ENCODE measurements around the gene THEM4.
"Not testable (repeated sequence)": the region's sequence is repeated elsewhere in the genome, so short reads cannot be mapped to it uniquely, and the experiment has no call there.

THEM4 gene

DNA sequence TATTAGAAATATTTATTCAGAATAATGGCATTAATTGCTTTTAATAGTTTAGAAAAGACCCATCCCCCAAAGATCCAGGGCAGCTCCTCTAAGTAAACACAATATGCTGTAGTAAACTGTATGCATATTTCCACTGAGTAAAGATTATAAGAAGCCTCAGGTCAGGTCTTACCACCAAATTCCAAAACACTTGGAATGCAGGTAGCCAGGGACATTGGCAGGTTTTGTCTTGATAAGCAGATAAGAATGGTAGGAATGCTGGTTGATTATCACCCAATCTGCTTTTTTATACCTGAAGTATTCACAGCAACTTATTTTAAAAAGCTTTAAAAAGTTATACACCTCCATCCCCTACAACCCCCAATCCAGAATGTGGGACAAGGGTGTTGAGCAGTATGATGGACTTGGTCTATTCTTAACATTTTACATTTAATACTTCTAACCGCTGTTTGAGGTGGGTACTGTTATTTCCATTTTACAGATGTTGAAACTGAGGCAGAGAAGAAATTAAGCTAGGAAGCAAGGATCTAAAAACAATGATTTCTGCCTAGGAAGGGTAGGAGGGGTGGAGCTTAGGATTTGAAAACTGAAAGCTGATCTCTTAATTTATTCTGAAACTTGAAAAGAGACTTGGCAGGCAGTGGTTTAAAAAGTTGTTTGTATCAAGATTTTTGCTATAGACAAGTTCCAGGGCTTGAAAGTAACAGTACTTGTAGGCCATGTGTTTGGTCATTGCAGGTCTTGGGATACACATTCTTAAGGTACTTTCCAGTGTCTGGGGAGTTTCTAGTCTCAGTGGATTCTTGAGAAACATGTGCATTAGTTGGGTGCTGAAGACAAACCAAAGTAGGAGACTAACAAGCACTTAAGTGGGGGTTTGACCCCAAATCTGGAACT, 15.6 kb upstream of the THEM4 start:
- no peak for DNase-seq

DNA sequence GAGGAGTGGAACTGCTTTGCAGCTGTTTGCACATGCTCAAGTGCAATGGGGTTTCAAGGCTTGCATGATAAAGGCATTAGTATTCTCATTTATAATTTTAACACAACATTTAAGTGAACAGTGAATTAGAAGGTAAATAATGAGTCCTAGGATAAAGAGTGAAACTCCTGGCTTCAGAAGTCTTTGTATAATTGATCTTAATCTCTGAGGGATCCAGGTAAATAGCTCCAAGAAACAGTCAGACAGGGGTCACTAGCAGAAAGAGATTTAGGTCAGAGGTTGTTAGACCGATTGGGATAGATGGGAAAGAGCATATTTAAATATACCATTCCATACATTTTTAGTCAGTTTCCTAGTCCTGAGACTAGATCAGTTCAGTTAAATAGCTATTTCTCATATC, 14.1 kb upstream of the THEM4 start:
- no peak for DNase-seq

DNA sequence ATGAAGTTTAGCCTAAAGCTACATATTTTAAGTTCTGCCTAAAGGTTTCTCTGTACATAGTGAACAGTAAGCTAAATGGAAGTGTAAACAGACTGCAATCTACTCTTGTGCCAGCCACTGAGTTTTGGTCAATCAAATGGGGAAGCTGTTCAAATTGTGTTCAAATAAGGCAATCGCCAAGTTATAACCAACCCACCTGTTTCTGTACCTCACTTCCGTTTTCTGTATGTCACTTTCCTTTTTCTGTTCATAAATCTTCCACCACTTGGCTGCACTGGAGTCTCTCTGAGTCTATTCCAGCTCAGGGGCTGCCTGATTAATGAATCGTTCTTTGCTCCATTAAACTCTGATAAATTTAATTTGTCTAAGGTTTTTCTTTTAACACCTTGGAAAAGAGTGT, 10.8 kb upstream of the THEM4 start:
- DNase-seq = no peak

DNA sequence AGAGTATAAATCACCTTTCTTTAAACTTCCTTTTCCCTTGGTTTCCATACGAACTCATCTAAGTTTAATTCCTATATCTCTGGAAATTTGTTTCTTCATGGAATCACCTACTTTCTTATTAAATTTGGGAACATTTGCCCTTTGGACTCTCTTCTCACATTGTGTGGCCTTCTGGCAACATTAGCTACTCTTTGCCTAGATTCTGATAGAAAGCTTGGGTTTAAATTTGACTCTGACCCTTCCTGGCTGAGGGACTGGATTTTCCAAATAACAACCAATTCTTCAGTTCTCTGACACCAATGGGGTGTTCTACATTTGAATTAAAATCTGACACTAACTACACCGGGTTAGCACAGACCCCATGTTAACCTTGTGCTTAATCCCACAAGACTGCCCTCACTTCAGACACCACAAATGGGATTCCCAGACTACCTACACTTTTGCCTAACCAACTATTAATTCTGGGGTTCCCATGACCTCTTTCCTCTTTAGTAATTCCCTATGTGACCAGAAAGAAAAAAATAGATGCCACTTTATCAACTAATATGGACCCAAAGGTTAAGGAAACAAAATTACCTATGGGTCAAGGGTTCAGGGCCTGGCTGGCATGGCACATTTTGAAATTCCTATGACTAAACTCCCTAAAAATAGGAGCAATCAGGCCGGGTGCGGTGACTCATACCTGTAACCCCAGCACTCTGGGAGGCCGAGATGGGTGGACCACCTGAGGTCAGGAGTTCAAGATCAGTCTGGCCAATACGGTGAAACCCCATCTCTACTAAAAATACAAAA, 9.7 kb upstream of the THEM4 start:
- DNase-seq = no peak

DNA sequence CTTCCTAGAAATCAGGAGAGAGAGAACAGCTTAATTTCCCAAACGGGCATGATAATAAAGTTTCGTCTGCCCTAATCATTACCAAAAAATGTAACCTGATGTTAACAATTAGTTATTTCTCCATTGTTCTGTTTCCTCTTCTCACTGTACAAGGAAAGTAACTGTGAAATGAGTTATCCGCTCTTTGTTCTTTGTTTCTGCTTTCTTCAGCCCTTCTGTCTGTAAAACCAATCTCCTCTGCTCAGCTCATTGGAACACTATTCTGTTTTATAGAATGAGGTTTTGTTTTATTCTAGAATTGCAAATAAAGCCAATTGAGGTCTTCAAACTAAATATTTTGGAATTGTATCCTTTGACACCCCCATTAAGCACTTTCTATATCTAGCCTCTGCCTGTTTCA, 8.8 kb upstream of the THEM4 start:
- no peak for DNase-seq

DNA sequence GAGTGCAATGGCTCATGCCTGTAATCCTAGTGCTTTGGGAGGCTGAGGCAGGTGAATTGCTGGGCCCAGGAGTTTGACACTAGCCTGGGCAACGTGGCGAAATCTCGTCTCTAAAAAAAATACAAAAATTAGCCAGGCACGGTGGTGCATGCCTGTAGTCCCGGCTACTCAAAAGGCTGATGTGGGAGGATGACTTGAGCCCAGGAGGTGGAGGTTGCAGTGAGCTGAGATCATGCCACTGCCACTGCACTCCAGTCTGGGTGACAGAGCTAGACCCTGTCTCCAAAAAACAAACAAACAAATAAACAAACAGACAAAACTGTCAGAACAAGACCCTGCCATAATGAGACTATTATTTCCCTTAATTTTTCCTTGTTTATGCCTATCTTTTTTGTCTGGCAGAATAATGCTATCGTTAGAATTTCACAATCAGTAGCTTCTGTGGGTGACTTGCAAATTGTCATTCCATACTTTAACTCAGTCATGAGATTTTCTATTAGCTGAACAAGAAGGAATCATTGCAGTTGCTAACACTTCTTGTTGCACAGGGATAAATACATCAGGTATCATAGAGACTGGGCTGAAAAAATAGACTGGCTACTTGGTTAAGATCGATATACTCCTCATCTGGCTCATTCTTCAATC, 7.5 kb upstream of the THEM4 start:
- no peak for DNase-seq

DNA sequence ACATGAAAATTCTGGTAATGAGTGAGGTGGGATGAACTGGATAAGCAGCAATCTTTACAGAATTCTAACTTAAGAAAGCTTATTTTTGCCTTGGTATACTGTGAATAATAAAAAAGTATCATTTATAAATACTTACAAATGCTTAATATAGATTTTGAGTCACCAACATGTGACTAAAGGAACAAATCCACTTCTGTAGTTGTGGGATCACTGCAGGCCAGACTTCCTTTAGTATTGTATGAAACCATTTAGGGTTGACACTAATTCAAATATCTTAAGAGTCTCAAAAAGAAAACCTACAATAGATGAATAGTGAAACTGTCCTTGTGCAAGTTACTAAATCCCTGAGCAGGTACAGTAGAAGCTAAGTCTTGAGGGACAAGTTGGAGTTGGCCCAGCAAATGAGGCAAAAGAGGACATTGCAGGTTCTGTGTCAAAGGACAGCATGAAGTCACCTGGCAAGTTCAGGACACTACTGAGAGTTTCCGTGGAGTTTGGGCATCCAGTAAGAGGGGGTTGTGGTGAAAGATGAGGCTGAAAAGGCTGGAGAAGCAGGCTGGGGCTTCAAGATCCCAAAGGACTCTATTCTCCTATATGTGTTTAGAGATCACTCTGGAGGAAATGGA, 5.9 kb upstream of the THEM4 start:
- no peak for DNase-seq

DNA sequence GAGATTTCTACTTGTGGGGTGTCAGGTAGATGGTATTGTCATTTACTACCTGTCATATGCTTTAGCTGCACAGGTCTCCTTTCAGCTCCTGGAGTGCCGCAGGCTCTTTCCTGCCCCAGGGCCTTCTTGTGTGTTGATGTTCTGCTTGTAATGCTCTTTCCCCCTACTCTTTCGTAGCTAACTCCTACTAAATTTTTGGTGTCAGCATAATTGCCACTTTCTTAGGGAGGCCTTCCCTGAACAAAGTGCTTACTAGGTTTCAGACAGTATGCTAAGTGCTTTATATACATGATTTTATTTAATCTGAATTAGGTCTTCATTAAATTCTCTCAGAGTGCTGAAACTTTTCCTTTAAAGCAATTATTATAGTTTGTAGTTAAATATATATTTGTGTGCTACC, 4.8 kb upstream of the THEM4 start:
- DNase-seq = no peak

DNA sequence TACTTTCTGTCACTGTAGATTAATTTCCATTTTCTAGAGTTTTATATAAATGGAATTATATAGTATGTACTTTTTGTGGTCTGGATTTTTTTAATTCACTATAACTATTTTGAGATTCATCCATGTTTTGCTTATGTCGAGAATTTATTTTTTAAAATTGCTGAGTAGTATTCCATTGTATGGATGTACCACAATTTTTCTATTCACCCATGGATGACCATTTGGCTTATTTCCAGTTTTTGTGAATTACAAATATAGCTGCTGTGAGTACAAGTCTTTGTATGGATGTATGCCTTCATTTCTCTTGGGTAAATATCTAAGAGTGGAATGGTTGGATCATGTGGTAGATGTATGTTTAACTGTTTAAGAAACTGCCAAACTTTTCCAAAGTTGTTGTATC, 3.7 kb upstream of the THEM4 start:
- DNase-seq = no peak

DNA sequence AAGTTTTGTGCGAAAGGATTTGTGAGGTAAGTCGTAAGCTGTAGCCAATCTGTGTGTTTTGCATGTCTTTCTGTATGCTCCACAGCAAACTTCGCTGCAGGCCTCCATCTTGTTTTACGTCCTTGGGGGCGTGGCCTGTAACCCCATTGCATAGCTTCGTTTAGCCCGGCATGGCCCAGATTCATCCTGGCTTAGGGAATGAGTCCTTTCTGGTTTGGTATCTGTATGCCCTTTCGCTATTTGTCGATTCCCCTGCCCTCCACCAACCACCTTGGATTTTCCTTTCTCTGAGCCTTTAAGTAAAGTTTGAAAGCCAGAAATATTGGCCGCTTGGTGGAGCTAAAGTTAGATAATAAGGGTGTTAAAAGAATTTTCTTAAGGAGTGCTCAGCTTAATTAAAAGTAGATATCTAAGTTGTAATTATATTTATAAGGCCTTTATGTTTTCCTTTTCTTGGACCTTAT, 1.1 kb downstream of the THEM4 start:
- no peak for DNase-seq

DNA sequence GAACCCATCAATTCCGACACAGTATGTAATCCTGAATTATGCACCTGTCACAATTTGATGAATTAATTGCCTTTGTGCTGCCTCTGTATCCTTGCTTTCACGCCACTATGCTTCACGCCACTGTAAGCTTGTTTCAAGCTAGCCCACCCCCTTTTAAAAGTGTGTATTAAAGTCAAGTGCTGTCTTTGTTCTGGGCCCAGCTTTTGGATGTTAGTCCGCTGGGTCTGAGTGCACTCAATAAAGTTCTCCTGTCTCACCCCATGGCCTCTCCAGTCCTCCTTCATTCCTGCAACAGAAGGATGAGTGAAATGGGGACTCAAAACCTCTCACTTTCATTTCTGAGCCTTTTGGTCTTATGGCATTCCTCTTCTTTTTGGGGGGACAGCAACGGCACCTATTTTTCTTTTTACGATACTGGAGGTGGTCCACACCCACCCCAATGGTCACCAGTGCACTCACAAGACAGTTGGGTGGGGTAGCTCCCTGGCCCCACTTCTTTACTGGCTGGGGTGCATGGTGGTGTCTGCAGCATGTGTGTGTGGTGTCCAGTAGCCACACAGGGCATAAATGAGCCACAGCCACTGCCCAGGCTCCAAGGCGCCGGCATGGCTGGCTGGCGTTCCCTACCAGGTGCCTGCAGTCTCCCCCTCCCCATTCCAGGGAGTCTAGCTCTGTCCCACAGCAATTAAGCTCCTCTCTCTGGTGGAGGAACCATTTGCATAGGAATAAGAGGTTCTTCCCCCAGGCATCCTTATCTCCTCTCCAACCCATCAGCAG, 1.8 kb downstream of the THEM4 start:
- no peak for DNase-seq

DNA sequence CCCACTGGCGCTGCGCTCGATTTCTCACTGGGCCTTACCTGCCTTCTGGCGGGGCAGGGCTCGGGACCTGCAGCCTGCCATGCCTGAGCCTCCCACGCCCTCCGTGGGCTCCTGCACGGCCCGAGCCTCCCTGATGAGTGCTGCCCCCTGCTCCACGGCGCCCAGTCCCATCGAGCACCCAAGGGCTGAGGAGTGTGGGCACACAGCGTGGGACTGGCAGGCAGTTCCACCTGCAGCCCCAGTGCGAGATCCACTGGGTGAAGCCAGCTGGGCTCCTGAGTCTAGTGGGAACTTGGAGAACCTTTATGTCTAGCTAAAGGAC, 3.0 kb downstream of the THEM4 start:
- not testable (repeated sequence) for DNase-seq

DNA sequence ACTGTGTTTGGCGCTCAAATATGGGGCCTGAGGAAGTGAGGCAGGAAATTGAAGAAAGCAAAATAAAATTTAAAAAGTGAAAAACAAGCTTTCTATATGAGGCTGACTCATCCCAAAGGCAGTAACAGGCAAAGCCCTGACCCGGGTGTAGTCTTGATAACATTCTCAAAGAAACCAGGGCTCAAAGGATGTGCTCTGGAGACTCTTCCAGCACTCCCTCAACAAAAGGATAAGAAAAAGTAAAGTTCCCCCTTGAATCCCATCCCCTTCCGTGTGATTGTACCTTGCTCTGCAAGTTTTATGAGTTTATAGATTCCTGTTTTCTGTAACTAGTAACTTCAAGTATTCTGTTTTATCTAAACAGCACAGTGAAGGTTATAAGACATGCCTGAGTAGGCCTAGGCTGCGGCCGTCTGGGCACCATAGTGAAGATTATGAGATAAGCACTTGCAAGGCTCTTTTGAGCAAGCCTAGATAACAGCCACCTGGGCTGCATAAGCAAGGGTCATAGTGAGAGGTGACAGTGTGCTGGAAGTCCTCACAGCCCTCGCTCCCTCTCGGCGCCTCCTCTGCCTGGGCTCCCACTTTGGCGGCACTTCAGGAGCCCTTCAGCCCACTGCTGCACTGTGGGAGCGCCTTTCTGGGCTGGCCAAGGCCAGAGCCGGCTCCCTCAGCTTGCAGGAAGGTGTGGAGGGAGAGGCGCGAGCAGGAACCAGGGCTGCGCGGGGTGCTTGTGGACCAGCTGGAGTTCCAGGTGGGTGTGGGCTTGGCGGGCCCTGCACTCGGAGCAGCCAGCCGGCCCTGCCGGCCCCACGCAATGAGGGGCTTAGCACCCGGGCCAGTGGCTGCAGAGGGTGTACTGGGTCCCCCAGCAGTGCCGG, 3.6 kb downstream of the THEM4 start:
- DNase-seq = peak; percentile 22

DNA sequence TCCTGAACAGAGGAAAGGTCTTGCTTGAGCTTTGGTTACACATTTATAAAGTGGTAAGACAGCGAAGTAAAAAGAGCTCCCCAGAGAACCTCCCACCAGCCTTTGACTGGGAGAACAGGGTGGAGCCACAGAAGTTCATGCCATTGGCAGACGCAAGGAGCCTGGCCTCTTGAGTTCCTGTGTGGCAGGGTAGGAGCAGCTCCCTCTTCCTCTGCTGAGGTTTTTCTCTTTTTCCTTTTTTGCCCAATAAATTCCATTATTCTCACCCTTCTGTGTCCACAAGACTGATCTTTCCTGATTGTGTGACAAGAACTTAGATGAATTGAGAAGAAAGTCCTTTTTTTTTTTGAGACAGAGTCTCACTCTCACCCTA, 4.3 kb downstream of the THEM4 start:
- peak; percentile 54 for DNase-seq

DNA sequence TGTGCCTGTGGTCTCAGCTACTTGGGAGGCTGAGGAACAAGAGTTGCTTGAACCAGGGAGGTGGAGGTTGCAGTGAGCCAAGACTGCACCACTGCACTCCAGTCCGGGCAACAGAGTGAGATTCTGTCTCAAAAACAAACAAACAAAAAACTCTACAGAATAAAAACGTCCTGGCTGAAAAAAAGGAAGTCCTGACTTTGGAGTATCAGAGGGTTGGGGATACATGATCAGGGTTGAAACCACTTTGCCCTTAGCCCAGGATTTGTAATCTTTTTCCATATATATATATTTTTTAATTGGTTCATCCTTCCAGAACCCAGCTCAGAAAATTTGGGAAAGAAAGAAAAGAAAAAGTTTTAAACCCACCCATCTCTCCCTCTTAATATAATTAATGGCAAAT, 6.5 kb downstream of the THEM4 start:
- DNase-seq = no peak

DNA sequence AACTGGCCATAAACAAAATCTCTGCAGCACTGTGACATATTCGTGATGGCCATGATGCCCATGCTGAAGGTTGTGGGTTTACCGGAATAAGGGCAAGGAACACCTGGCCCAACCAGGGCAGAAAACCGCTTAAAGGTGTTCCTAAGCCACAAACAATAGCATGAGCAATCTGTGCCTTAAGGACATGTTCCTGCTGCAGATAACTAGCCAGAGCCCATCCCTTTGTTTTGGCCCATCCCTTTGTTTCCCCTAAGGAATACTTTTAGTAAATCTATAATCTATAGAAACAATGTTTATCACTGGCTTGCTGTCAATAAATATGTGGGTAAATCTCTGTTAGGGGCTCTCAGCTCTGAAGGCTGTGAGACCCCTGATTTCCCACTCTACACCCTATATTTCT, 8.5 kb downstream of the THEM4 start:
- not testable (repeated sequence) for DNase-seq

DNA sequence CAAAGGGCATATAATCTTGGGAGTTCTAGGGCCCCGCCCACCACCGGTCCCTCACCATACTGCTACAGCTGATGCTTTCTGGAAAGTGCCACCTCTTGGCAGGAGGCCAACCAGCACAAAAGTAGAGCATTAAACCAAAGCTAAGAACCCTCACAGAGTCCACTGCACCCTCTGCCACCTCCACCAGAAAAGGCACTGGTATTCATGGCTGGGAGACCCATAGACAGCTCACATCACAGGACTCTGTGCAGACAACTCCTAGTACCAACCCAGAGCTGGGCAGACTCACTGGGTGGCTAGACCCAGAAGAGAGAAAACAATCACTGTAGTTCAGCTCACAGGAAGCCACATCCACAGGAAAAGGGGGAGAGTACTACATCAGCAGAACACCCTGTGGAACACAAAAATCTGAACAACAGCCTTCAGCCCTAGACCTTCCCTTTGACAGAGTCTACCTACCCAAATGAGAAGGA, 10.8 kb downstream of the THEM4 start:
- peak; percentile 67 for DNase-seq

DNA sequence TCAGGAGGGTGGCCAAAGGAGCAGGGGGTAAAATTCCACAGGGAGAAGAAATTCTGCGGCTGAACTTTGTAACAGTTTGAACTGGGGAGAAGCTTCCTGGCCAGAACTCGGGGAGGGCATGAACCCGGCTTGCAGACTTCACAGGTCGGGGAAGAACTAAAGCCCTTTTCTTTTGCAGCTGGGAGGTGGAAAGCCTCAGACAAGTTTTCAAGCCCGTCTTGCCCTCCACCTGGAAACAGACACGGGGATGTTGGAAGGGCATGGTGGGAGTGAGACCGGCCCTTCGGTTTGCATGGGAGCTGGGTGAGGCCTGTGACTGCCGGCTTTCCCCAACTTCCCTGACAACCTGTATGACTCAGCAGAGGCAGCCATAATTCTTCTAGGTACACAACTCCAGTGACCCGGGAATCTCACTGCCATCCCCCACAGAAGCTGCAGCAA, 11.3 kb downstream of the THEM4 start:
- no peak for DNase-seq

DNA sequence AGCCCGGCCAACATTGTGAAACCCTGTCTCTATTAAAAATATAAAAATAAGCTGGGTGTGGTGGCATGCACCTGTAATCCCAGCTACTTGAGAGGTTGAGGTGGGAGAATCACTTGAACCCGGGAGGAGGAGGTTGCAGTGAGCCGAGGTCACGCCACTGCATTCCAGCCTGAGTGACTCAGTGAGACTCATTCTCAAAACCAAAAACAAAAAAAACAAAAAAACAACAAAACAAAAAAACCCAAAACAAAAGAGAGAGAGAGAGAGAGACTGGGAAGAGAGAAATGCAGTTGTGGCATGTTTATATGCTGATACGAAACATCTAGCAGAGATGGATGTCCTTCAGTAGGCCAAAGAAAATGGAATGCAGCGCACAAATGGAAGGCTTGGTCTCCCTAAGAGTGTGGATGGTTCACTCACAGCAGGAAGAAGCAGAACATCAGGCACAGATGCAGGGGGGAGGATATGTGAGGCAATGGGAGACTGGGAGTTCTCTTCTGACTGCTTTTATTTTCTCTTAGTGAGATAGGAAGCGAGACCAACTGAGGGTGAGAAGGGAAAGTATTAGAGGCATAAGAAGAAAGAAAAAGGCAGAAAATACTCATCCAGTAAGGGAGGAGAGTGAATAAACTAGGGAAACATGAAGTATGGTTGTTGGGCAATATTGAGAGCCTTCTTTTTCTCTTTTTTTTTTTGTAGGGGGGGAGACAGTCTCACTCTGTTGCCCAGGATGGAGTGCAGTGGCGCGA, 16.0 kb downstream of the THEM4 start:
- DNase-seq = no peak

DNA sequence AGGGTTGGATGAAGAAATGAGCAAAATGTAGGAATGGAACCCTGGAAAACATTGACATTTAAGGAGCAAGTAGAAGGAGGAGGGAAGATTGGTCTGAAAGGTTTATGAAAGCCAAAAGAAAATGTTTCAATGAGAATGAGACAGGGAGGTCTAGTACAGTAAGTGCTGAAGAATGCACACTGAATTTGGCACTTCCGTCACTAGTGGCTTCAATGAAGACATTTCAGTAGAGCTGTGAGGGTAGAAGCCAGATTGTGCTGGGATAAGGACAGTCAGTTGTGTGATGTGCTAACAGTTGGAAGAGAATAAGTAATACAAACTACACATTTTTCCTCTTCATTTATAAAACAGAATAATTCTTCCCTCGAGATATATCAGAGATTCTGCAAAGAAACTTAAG, 17.1 kb downstream of the THEM4 start:
- no peak for DNase-seq

DNA sequence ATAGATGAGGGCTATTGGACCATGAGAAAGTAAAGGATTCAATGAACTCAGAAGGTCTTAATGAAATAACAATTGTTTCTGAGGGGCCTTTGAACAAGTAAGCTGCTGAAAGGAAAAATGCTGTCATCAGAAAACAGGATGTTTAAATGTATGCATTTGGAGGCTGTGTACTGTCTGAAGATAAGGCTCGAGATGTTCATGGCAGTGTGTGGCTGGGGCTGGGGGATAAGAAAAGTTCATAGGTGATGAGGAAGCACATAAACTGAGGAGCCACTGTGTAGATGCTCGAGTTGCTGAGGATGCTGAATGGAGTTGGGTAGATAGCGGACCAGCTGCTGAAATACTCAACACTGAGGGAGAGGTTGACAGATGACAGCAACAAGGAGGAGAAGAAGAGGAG, 17.8 kb downstream of the THEM4 start:
- DNase-seq = no peak

Data from activated CD4-positive, alpha-beta T cell treated with anti-CD3 and anti-CD28 coated beads, Interleukin-2, amount 50 U/mL, for 1 hour (primary cell).